Loucy (cell line): Measurements from ENCODE around the gene CYP2A6.
"Not testable (repeated sequence)": the region's sequence is repeated elsewhere in the genome, so short reads cannot be mapped to it uniquely, and the experiment has no call there.

Experiments
- H2AFZ ChIP-seq: fragments of 200-600 bp; sonication (generic); 2 replicates; pipeline ENCODE4 v1.6.0; 2016; ENCODE audit warnings: antibody characterized with exemption, mild to moderate bottlenecking, low read length, moderate library complexity
- H3F3A ChIP-seq: fragments of 200-600 bp; 2 replicates; pipeline ENCODE4 v1.6.0; 2016; ENCODE audit warnings: antibody characterized with exemption, low read depth, mild to moderate bottlenecking
- H3K27me3 ChIP-seq: fragments of 200-600 bp; sonication (generic); 2 replicates; pipeline ENCODE4 v1.6.1; 2014; ENCODE audit warnings: low read length, mild to moderate bottlenecking; ENCODE audit not compliant: insufficient read depth, poor library complexity, severe bottlenecking
- H3K36me3 ChIP-seq: fragments of 200-600 bp; sonication (generic); 2 replicates; pipeline ENCODE4 v1.6.1; 2016; ENCODE audit warnings: low read length; ENCODE audit not compliant: insufficient read depth
- H3K4me1 ChIP-seq: fragments of 200-600 bp; sonication (generic); 2 replicates; pipeline ENCODE4 v1.5.1; 2014; ENCODE audit warnings: low read length, mild to moderate bottlenecking; ENCODE audit not compliant: insufficient read depth, poor library complexity, severe bottlenecking
- H3K4me2 ChIP-seq: fragments of 200-600 bp; sonication (generic); 2 replicates; pipeline ENCODE4 v1.6.0; 2014; ENCODE audit warnings: antibody characterized with exemption, low read length, low read depth, mild to moderate bottlenecking; ENCODE audit not compliant: poor library complexity, severe bottlenecking
- H3K4me3 ChIP-seq: fragments of 200-600 bp; sonication (generic); 2 replicates; pipeline ENCODE4 v1.5.1; 2014; ENCODE audit warnings: low read length, mild to moderate bottlenecking, mixed read lengths; ENCODE audit not compliant: poor library complexity, severe bottlenecking
- H3K79me2 ChIP-seq: fragments of 200-600 bp; sonication (generic); 2 replicates; pipeline ENCODE4 v1.6.1; 2014; ENCODE audit warnings: low read length; ENCODE audit not compliant: insufficient read depth
- H3K9ac ChIP-seq: fragments of 200-600 bp; sonication (generic); 2 replicates; pipeline ENCODE4 v1.6.0; 2014; ENCODE audit warnings: mild to moderate bottlenecking, low read depth, low read length, moderate library complexity; ENCODE audit not compliant: poor library complexity, severe bottlenecking
- H3K9me2 ChIP-seq: fragments of 200-600 bp; sonication (generic); replicated peaks from 2 replicates; pipeline ENCODE4 v1.6.1; 2016; ENCODE audit warnings: low read depth, low read length, mixed read lengths
- H3K9me3 ChIP-seq: fragments of 200-600 bp; sonication (generic); 2 replicates; pipeline ENCODE4 v1.6.1; 2014; ENCODE audit warnings: mild to moderate bottlenecking, antibody characterized with exemption, low read length, low read depth; ENCODE audit not compliant: insufficient read depth
- H4K20me1 ChIP-seq: fragments of 200-600 bp; sonication (generic); 2 replicates; pipeline ENCODE4 v1.6.0; 2014; ENCODE audit warnings: antibody characterized with exemption, low read length, mild to moderate bottlenecking; ENCODE audit not compliant: insufficient read depth, poor library complexity, severe bottlenecking
- CTCF ChIP-seq: fragments of 200-600 bp; sonication (generic); conservative IDR thresholded peaks from 2 replicates; pipeline ENCODE4 v1.5.1; 2014; ENCODE audit warnings: mild to moderate bottlenecking, antibody characterized with exemption, low read length
- EZH2phosphoT487 ChIP-seq: fragments of 200-600 bp; IDR thresholded peaks from 2 replicates; pipeline ENCODE4 v1.6.1; 2018; ENCODE audit warnings: antibody characterized with exemption, mild to moderate bottlenecking, moderate library complexity, borderline replicate concordance

The CYP2A6 gene

DNA sequence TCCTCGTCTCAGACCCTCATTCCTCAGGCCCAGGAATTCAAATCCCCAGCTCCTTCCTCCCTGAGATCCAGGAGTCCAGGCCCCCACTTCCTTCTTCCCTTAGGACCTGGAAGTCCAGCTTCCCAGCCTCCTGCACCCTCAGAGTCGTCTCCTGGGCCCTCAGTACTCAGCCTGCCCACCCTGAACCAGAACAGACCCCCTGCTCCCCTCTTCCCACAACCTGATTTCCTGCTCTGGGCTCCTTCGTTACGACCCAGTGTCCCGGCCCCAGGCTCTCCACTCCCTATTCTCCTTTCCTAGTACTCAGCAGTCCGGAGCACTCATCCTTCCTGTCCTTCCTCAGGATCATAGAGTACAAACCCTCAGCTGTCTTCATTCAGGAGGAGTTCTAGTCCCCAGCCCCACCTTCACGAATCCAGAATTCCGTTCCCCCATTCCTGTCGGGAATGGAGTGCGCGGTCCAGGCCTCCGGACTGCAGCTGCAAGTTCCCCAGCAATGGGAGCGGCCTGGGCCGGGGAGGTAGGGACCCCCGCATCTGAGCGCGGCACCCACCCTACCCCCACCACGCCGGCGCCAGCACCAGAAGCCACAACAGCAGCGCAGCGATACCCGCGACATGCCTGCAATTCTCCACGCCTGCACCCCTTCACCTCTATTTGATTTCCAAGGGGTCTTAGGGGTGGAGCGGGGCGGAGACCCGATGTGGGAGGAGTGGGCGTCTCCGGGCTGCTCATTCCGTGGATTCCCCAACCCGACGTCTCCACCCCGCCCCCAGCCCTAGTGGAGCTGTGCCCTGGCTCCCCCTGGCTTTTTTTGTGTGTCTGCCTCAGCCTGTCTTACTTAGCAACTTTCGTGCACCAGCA, 38.5 kb downstream of the CYP2A6 start:
- peaks cover 18% of the 10 kb centered on the region; the same call in 1 of the 2 replicates for H3K36me3 ChIP-seq
- peaks cover 19% of the 10 kb centered on the region; the same call in 1 of the 2 replicates for H3K79me2 ChIP-seq
- no peak overlapping the region for H3K4me3 ChIP-seq
- H3K4me1 ChIP-seq: peaks cover under 1% of the 10 kb centered on the region
- no peak for TF ChIP-seq CTCF
- no peak for TF ChIP-seq EZH2phosphoT487
- no peak overlapping the region for H3K4me2 ChIP-seq
- H3F3A ChIP-seq: no peaks in the 10 kb centered on the region
- H2AFZ ChIP-seq: no peak overlapping the region
- H4K20me1 ChIP-seq: peaks cover 17% of the 10 kb centered on the region
- no peaks in the 10 kb centered on the region for H3K9me3 ChIP-seq
- H3K9me2 ChIP-seq: no peaks in the 10 kb centered on the region
- H3K27me3 ChIP-seq: no peaks in the 10 kb centered on the region
- H3K9ac ChIP-seq: no peak overlapping the region

DNA sequence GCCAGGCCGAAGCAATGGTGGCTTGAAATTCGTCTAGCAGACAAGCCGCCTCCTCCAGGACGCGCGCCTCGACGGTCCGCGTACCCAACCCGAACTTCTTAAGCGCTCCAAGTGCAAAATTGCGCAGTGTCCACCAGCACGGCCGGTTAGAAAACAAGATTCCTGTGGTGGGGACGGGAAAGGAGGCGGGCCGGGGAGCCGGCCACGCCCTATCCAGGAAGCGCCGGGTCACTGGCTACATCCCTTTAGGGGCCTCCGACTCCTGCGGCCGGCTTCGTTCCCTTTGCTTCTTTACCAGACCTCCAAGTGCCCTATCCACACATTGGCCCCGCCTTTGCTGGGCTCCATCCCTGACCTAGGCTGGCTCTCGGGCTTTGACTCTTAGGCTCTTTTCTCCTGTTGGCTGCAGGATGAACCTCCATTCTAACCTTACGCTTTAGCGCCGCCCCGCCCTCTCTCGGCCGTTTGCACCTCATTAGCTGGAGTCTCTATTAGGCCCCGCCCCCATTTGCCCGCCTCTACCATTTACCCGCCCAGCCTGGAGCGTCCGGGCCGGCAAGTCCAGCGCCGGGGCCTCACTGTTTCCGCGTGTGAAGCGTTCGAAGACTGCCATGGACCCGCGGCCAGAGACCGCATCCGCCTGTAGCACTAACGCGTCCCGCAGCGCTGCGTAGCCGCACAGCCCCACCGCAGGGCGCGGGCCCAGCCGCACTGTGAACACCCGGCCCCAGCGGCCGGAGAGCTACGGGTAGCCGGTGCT, 39.4 kb downstream of the CYP2A6 start:
- peaks cover 26% of the 10 kb centered on the region for H4K20me1 ChIP-seq
- H3K9ac ChIP-seq, H3K9me2 ChIP-seq, H3K4me3 ChIP-seq, H3F3A ChIP-seq, H3K9me3 ChIP-seq, H3K4me2 ChIP-seq, H2AFZ ChIP-seq, H3K27me3 ChIP-seq, H3K4me1 ChIP-seq: not testable (repeated sequence)
- H3K36me3 ChIP-seq: peaks cover 18% of the 10 kb centered on the region; the same call in 1 of the 2 replicates
- H3K79me2 ChIP-seq: peaks cover 28% of the 10 kb centered on the region; the same call in 1 of the 2 replicates

DNA sequence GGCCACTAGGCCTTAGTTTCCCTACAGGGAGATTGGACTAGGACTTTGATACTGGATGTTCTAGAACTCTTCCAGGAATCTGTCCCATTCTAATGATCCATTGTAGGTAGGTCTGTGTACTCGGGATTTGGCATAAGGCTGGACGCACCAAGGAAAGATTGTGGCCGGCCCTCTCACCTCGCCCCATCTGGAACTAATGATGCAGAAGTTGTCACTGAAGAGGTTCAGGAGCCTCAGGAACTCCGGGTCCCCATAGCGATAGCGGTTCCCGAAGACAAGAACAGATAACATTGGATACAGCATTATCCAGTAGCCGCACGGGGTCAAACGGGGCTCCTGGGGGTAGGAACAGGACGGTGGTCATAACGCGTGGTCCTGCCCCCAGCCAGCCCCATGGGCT, 40.1 kb downstream of the CYP2A6 start:
- no peak overlapping the region for H3K9ac ChIP-seq
- no peak overlapping the region for H3K4me3 ChIP-seq
- no peaks in the 10 kb centered on the region for H3K27me3 ChIP-seq
- H3K4me1 ChIP-seq: peaks cover 14% of the 10 kb centered on the region
- peaks cover 35% of the 10 kb centered on the region; the same call in 1 of the 2 replicates for H3K79me2 ChIP-seq
- peaks cover 18% of the 10 kb centered on the region; the same call in 1 of the 2 replicates for H3K36me3 ChIP-seq
- H3K9me3 ChIP-seq: no peaks in the 10 kb centered on the region
- TF ChIP-seq CTCF (no peak), EZH2phosphoT487 (no peak)
- peaks cover 32% of the 10 kb centered on the region for H4K20me1 ChIP-seq
- no peaks in the 10 kb centered on the region for H3F3A ChIP-seq
- H2AFZ ChIP-seq: no peak overlapping the region
- no peaks in the 10 kb centered on the region for H3K9me2 ChIP-seq
- no peak overlapping the region for H3K4me2 ChIP-seq
